ENCODE data around the gene OSBPL9. TPM values are rescaled to one million over a fixed set of nuclear protein-coding genes. Genes with fewer than 3 reads are reported as not detected.
"Not testable (repeated sequence)": the region's sequence is repeated elsewhere in the genome, so short reads cannot be mapped to it uniquely, and the experiment has no call there.

The OSBPL9 gene
- total RNA-seq, 2 experiments from 2014 or later, result 58.6 to 87.8 TPM

DNA sequence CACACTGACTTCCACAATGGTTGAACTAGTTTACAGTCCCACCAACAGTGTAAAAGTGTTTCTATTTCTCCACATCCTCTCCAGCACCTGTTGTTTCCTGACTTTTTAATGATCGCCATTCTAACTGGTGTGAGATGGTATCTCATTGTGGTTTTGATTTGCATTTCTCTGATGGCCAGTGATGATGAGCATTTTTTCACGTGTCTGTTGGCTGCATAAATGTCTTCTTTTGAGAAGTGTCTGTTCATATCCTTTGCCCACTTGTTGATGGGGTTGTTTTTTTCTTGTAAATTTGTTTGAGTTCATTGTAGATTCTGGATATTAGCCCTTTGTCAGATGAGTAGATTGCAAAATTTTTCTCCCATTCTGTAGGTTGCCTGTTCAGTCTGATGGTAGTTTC lies 85.3 kb downstream of the OSBPL9 start:
- H4K20me1 ChIP-seq (ENCODE audit: insufficient read depth, low read length); DNase-seq (ENCODE audit: low spot score); H3K9me3 ChIP-seq (ENCODE audit: low read length); H3K4me1 ChIP-seq (ENCODE audit: insufficient read depth, low read length, poor library complexity, severe bottlenecking); H3K79me2 ChIP-seq (ENCODE audit: insufficient read depth, low read depth, low read length); H3K9me2 ChIP-seq (ENCODE audit: insufficient read depth, low read length); H2AFZ ChIP-seq (ENCODE audit: low read length); BruUV-seq (replicated peaks); H3K27ac ChIP-seq (ENCODE audit: low read depth, low read length, poor library complexity, severe bottlenecking); H3K36me3 ChIP-seq (ENCODE audit: insufficient read depth, low read length); H3K4me3 ChIP-seq (ENCODE audit: low read depth, low read length, poor library complexity, severe bottlenecking); H3K4me2 ChIP-seq (ENCODE audit: low read length); intact Hi-C loops (cut with micrococcal nuclease; ENCODE audit: unreplicated experiment); POLR2A ChIA-PET: not testable (repeated sequence)
- CTCF ChIA-PET (ENCODE audit: unreplicated experiment), result interaction anchor here (0.6 kb wide), 1 partner anchor 1213 kb away, joined by 3 read pairs; no protein-coding TSS in a partner anchor

- no peaks in the 10 kb centered on the region for H3K9me2 ChIP-seq (ENCODE audit: insufficient read depth, low read length)
- H3K9me3 ChIP-seq (ENCODE audit: low read length), result no peaks in the 10 kb centered on the region
- BruUV-seq (replicated peaks), result no TSS peak
- no peak for DNase-seq (ENCODE audit: low spot score)
- H3K4me1 ChIP-seq (ENCODE audit: insufficient read depth, low read length, poor library complexity, severe bottlenecking), result no peaks in the 10 kb centered on the region
- no peak overlapping the region for H3K27ac ChIP-seq (ENCODE audit: low read depth, low read length, poor library complexity, severe bottlenecking)
- H2AFZ ChIP-seq (ENCODE audit: low read length), result no peak overlapping the region
- no peaks in the 10 kb centered on the region for H4K20me1 ChIP-seq (ENCODE audit: insufficient read depth, low read length)
- H3K4me3 ChIP-seq (ENCODE audit: low read depth, low read length, poor library complexity, severe bottlenecking), result no peak overlapping the region
- no peaks in the 10 kb centered on the region for H3K79me2 ChIP-seq (ENCODE audit: insufficient read depth, low read depth, low read length)
- TF ChIP-seq EZH2phosphoT487 (IDR thresholded peaks at IDR 0.05; ENCODE audit: borderline replicate concordance, low read depth, low read length), result no peak
- TF ChIP-seq CTCF (conservative IDR thresholded peaks at IDR 0.05; ENCODE audit: low read length), result no peak
- ChIA-PET POLR2A (interaction anchor here (0.6 to 0.7 kb wide), 3 partner anchors 14 to 521 kb away, joined by 3 read pairs; no protein-coding TSS in a partner anchor), CTCF (ENCODE audit: unreplicated experiment) (no interaction called here)
- no peak overlapping the region for H3K4me2 ChIP-seq (ENCODE audit: low read length)
- no peaks in the 10 kb centered on the region for H3K36me3 ChIP-seq (ENCODE audit: insufficient read depth, low read length)
- intact Hi-C loops (cut with micrococcal nuclease; ENCODE audit: unreplicated experiment), result no loop called here
Measured at GRCh38 chr1:51705035-51705434, 88.1 kb downstream of the OSBPL9 start.

DNA sequence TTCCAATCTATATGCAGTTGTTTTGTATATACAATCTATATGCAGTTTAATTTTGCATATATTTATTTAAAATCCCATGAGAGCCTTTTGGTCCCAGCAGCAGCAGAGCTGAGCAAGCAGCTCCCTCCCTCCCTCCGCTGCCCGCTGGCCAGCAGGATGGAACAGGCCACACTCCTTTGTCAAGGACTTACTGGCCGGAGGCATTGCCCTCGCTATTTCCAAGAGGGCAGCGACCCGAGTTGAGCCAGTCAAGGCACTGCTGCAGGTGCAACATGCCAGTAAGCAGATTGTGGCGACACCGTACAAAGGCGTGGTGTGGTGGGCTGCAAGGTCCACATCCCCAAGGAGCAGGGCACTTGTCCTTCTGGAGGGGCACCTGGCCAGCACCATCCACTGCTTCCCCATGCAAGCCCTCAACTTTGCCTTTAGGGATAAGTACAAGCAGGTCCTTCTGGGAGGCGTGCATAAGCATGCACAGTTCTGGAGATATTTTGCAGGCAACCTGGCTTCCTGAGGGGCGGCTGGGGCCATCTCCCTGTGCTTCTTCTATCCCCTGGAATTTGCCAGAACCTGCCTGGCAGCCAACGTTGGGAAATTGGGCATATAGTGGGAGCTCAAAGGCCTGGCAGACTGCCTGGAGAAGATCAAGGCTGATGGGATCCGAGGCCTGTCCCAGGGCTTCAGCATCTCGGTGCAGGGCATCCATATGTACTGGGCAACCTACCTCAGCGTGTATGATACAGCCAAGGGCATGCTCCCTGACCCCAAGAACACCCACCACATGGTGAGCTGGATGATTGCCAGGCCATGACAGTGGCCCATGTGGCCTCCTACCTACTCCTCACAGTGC lies 92.2 kb downstream of the OSBPL9 start:
- TF ChIP-seq CTCF (conservative IDR thresholded peaks at IDR 0.05; ENCODE audit: low read length) (no peak), EZH2phosphoT487 (IDR thresholded peaks at IDR 0.05; ENCODE audit: borderline replicate concordance, low read depth, low read length) (no peak)
- no peaks in the 10 kb centered on the region for H3K9me2 ChIP-seq (ENCODE audit: insufficient read depth, low read length)
- CTCF ChIA-PET (ENCODE audit: unreplicated experiment), result no interaction called here
- no peak overlapping the region for H3K4me2 ChIP-seq (ENCODE audit: low read length)
- no peaks in the 10 kb centered on the region for H3K9me3 ChIP-seq (ENCODE audit: low read length)
- DNase-seq (ENCODE audit: low spot score), result no peak
- no peaks in the 10 kb centered on the region for H3K36me3 ChIP-seq (ENCODE audit: insufficient read depth, low read length)
- H3K27ac ChIP-seq (ENCODE audit: low read depth, low read length, poor library complexity, severe bottlenecking), result no peak overlapping the region
- no TSS peak for BruUV-seq (replicated peaks)
- POLR2A ChIA-PET, result interaction anchor here (1.3 kb wide), 1 partner anchor 18 kb away, joined by 5 read pairs; no protein-coding TSS in a partner anchor
- intact Hi-C loops (cut with micrococcal nuclease; ENCODE audit: unreplicated experiment), result no loop called here
- no peaks in the 10 kb centered on the region for H3K79me2 ChIP-seq (ENCODE audit: insufficient read depth, low read depth, low read length)
- H3K4me3 ChIP-seq (ENCODE audit: low read depth, low read length, poor library complexity, severe bottlenecking), result no peak overlapping the region
- no peak overlapping the region for H2AFZ ChIP-seq (ENCODE audit: low read length)
- H4K20me1 ChIP-seq (ENCODE audit: insufficient read depth, low read length), result no peaks in the 10 kb centered on the region
- H3K4me1 ChIP-seq (ENCODE audit: insufficient read depth, low read length, poor library complexity, severe bottlenecking), result no peaks in the 10 kb centered on the region

Data from OCI-LY7 (cell line).